Measurements from ENCODE around the gene TPTE.
"Not testable (repeated sequence)": the region's sequence is repeated elsewhere in the genome, so short reads cannot be mapped to it uniquely, and the experiment has no call there.

The TPTE gene

GRCh38 chr21:10521091-10521598 is at the start of gene TPTE:
TPTE (plus strand) TSS chr21:10521583; CDS start chr21:10538724, 17,141 bp downstream.
- no peak for DNase-seq (ENCODE audit: low read depth)

- not testable (repeated sequence) for DNase-seq (ENCODE audit: low read depth)
These were observed 49.4 kb upstream of the TPTE start for GRCh38 chr21:10471999-10472398.

GRCh38 chr21:10477794-10478193 is 43.6 kb upstream of the TPTE start:
- DNase-seq (ENCODE audit: low read depth), result not testable (repeated sequence)

DNA sequence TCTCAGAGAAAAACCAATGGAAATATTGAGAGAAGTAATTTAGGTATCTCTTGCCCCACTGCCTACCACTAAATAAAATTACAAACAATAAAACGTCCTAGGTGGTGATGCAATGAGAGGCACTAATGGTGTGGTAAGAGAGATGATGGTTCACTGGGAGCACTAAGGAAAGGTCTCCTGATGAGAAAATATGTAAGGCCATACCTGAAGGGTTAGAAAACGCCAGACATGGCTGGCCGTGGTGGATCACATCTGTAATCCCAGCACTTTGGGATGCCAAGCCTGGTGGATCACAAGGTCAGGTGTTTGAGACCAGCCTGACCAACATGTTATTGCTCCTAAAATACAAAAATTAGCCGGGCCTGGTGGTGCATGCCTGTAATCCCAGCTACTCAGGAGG is 41.5 kb upstream of the TPTE start:
- not testable (repeated sequence) for DNase-seq (ENCODE audit: low read depth)

GRCh38 chr21:10484864-10485263 is 36.5 kb upstream of the TPTE start:
- DNase-seq (ENCODE audit: low read depth), result not testable (repeated sequence)

DNA sequence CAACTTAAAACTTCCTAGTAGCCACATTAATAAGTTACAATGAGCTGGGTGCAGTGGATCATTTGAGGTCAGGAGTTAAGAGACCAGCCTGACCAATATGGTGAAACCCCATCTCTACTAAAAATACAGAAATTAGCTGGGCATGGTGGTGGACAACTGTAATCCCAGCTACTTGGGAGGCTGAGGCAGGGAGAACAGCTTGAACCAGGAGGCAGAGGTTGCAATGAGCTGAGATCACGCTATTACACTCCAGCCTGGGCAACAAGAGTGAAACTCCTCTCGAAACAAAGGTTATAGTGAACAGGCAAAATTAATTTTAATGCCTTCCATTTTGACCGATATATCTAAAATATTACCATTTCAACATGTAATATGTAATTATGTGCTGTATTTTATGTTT is 30.9 kb upstream of the TPTE start:
- not testable (repeated sequence) for DNase-seq (ENCODE audit: low read depth)

DNA sequence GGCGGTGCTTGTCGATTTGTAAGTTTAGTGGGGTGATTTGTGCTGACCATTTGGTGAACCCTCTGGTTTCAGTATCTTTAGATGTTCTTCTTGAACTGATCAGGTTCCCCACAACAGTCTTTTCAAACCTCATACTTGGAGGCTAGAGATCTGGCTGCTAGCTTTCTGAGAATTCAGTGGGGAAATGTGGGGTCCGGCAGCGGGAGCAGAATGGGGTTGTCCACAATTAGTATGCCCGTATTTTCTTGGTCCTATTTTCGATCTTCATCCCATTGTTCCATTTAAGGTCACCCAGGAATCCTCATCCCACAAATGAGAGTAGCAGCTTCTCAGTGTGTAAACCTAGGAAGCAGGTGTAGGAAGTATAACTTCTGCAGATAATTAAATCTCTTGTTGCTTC is 10.3 kb upstream of the TPTE start:
- DNase-seq (ENCODE audit: low read depth), result no peak

DNA sequence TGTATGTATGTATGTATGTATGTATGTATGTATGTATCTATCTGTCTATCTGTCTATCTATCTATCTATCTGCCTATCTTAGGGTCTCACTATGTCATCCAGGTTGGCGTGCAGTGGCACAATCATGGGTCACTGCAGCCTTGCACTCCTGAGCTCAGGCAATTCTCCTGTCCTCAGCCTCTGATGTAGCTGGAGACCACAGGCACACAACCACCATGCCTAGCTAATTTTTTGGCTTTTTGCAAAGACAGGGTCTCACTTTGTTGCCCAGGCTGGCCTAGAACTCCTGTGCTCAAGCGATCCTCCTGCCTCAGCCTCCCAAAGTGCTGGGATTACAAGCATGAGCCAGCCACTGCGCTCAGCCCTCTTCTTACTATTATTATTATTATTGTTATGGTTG is 4.5 kb upstream of the TPTE start:
- not testable (repeated sequence) for DNase-seq (ENCODE audit: low read depth)

GRCh38 chr21:10517904-10518303 is 3.5 kb upstream of the TPTE start:
- not testable (repeated sequence) for DNase-seq (ENCODE audit: low read depth)

DNA sequence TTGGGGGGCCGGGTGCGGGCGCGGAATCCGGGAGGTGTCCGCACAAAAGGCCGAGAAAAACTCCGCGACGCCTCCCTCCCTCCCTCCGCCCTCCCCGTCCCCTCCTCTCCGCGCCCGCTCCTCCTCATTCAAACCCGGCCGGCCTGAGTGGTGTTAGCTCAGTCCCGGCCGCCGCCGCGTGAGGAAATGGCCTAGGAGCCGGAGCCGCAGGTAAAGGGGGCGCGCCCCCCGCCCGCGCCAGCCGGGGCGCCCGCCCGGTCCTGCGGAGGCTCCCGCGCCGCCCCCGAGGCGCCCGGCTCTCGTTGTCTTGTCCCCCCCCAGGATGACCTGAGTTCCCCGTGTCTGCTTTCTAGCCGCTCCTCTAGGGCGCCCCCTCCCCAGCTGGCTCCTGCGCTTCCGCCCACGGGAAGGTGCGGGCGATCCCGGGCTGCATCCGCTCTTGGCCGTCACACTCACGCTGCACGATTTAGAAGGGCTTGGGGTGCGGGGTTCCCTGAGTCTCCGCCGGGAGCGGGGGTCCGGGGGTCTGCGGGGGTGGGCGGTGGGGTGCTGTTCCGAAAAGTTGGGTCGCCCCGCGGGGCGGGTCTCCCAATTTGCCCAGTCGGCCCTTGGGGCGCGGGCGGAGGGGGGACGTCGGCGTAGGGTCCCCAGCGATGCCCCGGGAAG is 585 bp downstream of the TPTE start:
- DNase-seq (ENCODE audit: low read depth), result not testable (repeated sequence)

DNA sequence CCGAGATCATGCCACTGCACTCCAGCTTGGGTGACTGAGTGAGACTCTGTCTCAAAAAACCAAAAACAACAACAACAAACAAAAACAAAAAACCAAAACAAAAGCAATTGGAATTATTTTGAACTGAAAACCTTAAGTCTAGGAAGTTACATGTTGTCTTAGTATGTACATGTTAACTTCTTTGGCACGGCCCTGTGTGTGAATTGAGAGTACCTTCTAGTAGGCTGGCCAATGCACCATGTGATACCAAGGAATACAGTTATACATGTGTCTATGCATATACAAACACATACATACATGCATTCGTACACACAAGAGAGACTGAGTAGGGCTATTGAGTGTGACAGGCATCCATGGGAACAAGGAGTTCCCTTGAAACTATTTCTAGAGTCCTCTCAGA is 18.6 kb downstream of the TPTE start:
- no peak for DNase-seq (ENCODE audit: low read depth)

DNA sequence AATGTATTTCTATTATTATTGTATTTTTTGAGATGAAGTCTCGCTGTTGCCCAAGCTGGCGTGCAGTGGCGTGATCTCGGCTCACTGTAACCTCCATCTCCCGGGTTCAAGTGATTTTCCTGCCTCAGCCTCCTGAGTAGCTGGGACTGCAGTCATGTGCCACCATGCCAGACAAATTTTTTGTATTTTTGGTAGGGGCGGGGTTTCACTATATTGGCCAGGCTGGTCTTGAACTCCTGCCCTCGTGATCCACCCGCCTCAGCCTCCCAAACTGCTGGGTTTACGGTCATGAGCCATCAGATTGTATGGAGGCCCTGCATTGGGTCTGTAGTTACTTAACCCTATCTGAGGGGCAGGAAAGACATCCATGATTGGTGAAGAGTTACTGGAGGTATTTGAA is 23.0 kb downstream of the TPTE start:
- DNase-seq (ENCODE audit: low read depth), result not testable (repeated sequence)

GRCh38 chr21:10547868-10548267 is 26.5 kb downstream of the TPTE start:
- DNase-seq (ENCODE audit: low read depth), result not testable (repeated sequence)

GRCh38 chr21:10548331-10548954 is 27.1 kb downstream of the TPTE start:
- not testable (repeated sequence) for DNase-seq (ENCODE audit: low read depth)

DNA sequence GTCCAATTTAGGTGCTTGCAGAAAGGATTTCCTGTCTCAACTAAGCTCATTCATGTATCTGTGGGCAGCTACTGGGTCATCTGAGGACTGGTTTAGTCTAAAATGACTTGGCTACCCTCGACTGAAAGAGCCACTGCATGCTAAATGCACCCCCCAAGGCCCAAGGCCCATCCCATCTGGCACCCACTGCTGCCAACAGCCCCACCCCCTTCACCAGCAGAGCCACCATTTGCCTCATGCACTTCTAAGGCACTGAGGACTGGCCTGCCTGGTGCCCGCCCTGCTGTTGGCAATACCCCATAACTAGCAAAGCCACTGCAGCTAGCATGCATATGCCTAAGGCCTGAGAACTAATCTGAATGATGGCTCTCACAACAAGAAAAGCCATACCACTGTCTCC is 49.4 kb downstream of the TPTE start:
- not testable (repeated sequence) for DNase-seq (ENCODE audit: low read depth)

DNA sequence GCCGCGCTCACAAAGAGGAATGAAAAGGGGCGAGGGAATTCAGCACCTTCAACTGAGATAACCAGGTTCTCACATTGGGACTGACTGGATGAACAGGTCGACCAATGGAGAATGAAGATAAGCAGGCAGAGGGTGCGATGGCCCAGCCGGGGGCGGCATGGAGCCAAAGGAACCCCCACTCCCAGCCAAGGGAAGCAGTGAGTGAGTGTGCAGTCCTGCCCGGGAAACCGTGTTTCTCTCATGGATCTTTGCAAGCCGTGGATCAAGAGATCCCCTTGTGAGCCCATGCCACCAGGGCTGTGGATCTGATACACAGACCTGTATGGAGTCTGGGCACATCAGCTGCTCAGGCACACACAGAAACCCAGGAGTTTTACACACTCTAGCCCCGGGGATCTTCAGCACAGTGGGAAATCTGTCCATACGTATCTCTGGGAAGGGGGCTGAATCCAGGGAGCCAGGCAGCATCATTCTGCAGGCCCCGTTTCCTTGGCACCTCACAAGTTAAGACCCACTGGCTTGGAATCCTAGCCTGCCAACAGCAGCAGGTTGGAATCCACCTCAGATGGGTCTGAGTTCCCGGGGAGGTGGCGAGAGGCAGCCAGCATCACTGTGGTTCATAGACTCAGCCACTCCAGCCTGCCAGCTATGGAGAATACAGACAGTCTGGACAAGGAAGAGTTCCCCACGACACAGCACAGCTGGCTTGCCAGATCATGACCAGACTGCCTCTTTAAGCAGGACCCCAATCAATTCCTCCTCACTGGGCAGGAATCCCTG is 53.3 kb downstream of the TPTE start:
- not testable (repeated sequence) for DNase-seq (ENCODE audit: low read depth)

- no peak for DNase-seq (ENCODE audit: low read depth)
These were observed 53.9 kb downstream of the TPTE start for GRCh38 chr21:10575311-10575667.

DNA sequence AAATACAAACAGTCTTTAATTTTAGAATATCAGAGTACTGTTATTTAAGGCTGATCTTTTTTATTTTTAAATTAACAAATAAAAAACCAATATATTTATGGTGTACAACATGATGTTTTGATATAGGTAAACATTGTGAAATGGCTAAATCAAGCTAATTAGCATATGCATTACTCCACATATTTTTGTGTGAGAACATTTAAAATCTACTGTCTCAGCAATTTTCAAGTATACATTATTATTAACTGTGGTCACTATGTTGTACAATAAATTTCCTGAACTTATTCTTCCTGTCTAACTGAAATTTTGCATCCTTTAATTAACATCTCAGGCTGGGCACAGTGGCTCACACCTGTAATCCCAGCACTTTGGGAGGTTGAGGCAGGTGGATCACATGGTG is 57.5 kb downstream of the TPTE start:
- not testable (repeated sequence) for DNase-seq (ENCODE audit: low read depth)

DNA sequence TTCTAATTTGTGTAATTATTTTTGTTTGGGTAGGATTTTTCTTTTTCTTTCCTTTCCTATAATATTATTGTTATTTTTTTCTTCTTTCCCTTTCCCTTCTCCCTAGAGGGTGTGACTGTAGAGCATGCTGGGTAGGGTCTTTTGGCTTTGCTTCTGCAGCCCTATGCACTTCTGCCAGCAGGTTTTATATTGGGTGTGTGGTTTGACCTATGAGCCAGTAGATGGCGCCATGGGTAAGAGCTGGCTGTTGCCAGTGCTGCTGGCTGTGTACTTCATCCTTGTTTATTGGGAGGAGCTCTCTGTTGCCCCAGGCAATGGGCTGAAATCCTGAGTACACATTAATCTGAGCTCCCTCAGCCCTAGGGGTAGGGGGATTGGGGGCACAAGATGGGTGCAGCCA is 67.7 kb downstream of the TPTE start:
- not testable (repeated sequence) for DNase-seq (ENCODE audit: low read depth)

DNA sequence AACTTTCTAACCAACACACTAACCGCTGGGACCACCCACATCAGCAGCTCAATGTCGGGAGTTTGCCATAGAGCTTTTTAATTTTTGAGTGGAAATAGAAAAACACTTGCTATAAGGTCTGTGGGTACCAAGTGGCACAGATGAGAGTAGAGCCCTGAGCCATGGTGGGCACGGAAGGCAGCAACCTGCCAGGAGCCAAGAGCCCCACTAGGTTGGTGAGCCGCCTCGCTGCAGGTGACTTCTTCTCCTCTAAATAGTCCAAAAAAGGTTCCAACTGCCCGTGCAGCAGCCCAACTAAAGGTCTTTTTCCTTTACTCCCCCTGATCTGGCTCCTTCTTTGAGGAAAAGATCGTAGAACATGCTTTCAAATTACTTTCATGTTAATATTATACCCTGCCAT is 85.7 kb downstream of the TPTE start:
- not testable (repeated sequence) for DNase-seq (ENCODE audit: low read depth)

DNA sequence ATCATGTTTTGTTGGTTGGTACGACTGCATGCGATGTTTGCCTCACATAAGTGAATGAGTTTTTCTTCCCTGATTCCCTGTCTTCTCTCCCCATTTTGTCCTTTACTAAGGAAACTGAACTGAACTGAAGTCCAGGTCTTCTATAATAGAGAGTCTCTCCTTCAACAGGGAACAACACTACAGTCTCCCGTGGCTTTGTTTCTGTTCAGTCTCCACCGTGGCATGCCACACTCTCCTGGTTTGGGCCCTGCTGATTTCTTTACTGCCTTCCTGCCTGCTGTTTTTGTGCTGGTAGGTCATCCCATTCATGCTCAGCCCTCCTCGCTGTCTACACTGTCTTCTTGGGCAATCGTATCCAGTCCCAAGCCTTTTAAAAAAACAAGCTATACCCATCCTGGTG is 92.9 kb downstream of the TPTE start:
- not testable (repeated sequence) for DNase-seq (ENCODE audit: low read depth)

GRCh38 chr21:10616061-10616460 is 94.7 kb downstream of the TPTE start:
- DNase-seq (ENCODE audit: low read depth), result not testable (repeated sequence)

DNA sequence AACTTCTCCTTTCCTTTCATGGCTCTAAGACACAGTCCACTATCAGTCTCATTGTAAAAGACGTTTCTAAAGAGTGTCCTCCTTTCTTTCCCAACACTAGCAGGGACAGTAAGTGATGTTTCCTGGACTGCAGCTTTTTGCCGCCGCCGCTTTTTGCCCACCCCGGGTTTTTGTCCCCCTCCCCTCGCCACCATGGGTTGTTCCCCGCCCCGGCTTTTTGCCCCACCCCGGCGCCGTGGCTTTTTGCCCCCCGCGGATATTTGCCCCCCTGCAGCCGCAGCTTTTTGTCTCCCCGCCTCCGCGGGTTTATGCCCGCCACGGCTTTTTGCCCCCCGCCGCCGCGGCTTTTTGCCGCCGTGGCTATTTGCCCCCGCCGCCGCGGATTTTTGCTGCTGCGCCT is 95.2 kb downstream of the TPTE start:
- no peak for DNase-seq (ENCODE audit: low read depth)

Data from ELR (cell line).